CD4-positive, alpha-beta T cell (primary cell): Measurements from ENCODE around the gene ZNF385D. TPM values are rescaled to one million over a fixed set of nuclear protein-coding genes. Genes with fewer than 3 reads are reported as not detected.

ENCODE experiments used
- ATAC-seq: fragments of 200-7000 bp; cut with Tn5 transposase; one replicate; pipeline ENCODE4 v1.10.0; 2022; ENCODE audit warnings: mild to moderate bottlenecking; ENCODE audit not compliant: poor library complexity
- CTCF ChIA-PET: fragments of 350-600 bp; sonication (Branson Sonifier 250); formaldehyde crosslinking; loops from one replicate; lab custom pipeline; 2021; ENCODE audit warnings: antibody characterized with exemption, inconsistent platforms; lab: Charles Lee
- POLR2A ChIA-PET: fragments of 350-600 bp; sonication (Branson Sonifier 250); formaldehyde crosslinking; loops from one replicate; lab custom pipeline; 2021; ENCODE audit warnings: antibody characterized with exemption, inconsistent platforms; lab: Charles Lee
- DNase-seq, 14 experiments: peaks; one replicate each; pipeline ENCODE4 v3.0.0-alpha.2; 2013 to 2020; ENCODE audit warnings: mixed read lengths in 2 of 14
- H3K27ac ChIP-seq, 2 donors: one replicate each; pipeline versions ENCODE4 v1.5.1 to v1.7.0; 2013; ENCODE audit warnings: low read length in 2 of 2, low read depth in 1 of 2, mild to moderate bottlenecking in 1 of 2
- H3K27me3 ChIP-seq, 2 experiments: 1 replicate in 1 of 2; 2 replicates in 1 of 2; pipeline versions ENCODE4 v1.6.1 to v1.7.0; 2013; ENCODE audit warnings: low read length in 2 of 2, control low read depth in 1 of 2, mild to moderate bottlenecking in 1 of 2, moderate library complexity in 1 of 2; ENCODE audit not compliant: insufficient read depth in 2 of 2, control insufficient read depth in 1 of 2
- H3K36me3 ChIP-seq: one replicate; pipeline ENCODE4 v1.6.1; 2013; ENCODE audit warnings: low read length, control low read depth; ENCODE audit not compliant: insufficient read depth
- H3K4me1 ChIP-seq: one replicate; pipeline ENCODE4 v1.6.1; 2013; ENCODE audit warnings: low read length, control low read depth; ENCODE audit not compliant: insufficient read depth
- H3K4me3 ChIP-seq: one replicate; pipeline ENCODE4 v1.5.1; 2013; ENCODE audit warnings: mild to moderate bottlenecking, low read length, moderate library complexity
- H3K9me3 ChIP-seq, 2 experiments: 1 replicate in 1 of 2; 2 replicates in 1 of 2; pipeline versions ENCODE4 v1.6.1 to v1.7.0; 2013; ENCODE audit warnings: low read length in 2 of 2, mild to moderate bottlenecking in 2 of 2, control low read depth in 1 of 2, moderate library complexity in 1 of 2; ENCODE audit not compliant: control insufficient read depth in 1 of 2, insufficient read depth in 1 of 2
- H3K27ac Mint-ChIP-seq: one replicate; pipeline ENCODE4 v1.8.0; 2020; ENCODE audit warnings: mixed read lengths
- H3K27me3 Mint-ChIP-seq: one replicate; pipeline ENCODE4 v1.8.0; 2021; ENCODE audit warnings: mixed read lengths
- H3K36me3 Mint-ChIP-seq: one replicate; pipeline ENCODE4 v1.8.0; 2021; ENCODE audit warnings: low read depth, mixed read lengths
- H3K4me1 Mint-ChIP-seq: one replicate; pipeline ENCODE4 v1.8.0; 2021; ENCODE audit warnings: low read depth, mixed read lengths
- H3K4me3 Mint-ChIP-seq: one replicate; pipeline ENCODE4 v1.8.0; 2020; ENCODE audit warnings: mild to moderate bottlenecking, mixed read lengths
- H3K9me3 Mint-ChIP-seq: one replicate; pipeline ENCODE4 v1.8.0; 2020; ENCODE audit warnings: mixed read lengths
- CTCF ChIP-seq: fragments of 200-600 bp; IDR thresholded peaks from one replicate; pipeline ENCODE4 v1.8.0; 2022; ENCODE audit warnings: antibody characterized with exemption, mild to moderate bottlenecking
- intact Hi-C, 2 experiments: fragments of 100-400 bp; cut with DNase I in 1 of 2; cut with micrococcal nuclease in 1 of 2; formaldehyde crosslinking; loops; one replicate each; pipeline versions ENCODE4 v1.15.1 to v1.9.0; 2023 to 2025; cut with DNase I, micrococcal nuclease
- total RNA-seq, 174 experiments: library from RNA in 2 of 174; stranded (reverse) in 2 of 174; gene quantifications; one replicate each; pipeline ENCODE4 v1.2.3 and lab custom pipeline; 2021 to 2026

ZNF385D gene
- total RNA-seq, 2 experiments from 2014 or later = not detected

DNA sequence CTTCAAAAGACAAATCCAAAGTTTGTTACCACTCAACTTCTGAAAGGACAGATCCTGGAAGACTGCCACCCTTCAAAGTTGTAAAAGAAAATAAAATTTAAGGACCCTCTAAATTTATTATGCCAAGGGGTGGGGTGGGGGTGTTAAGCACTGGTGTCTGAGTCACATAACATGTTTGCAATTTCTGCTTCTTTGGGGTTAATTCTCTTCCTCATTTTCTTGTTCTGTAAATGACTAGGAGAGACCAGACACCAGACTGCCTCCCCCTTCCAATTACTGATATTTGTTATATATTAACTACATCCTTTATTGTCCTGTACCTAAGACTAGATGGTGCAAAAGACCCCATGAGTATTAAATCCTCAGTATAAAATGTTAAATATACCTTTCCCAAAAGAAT, 242.8 kb downstream of the ZNF385D start:
- no peaks in the 10 kb centered on the region for H3K27me3 ChIP-seq
- POLR2A ChIA-PET = no interaction called here
- Mint-ChIP-seq H3K4me3 (no peak overlapping the region), H3K27ac (no peak overlapping the region), H3K4me1 (no peaks in the 10 kb centered on the region), H3K9me3 (peaks cover 16% of the 10 kb centered on the region), H3K27me3 (no peaks in the 10 kb centered on the region), H3K36me3 (no peaks in the 10 kb centered on the region)
- CTCF ChIA-PET = no interaction called here
- H3K4me1 ChIP-seq = no peaks in the 10 kb centered on the region
- DNase-seq (peak in 1 of 14 experiments; percentile 9), ATAC-seq (no peak)
- no peaks in the 10 kb centered on the region for H3K36me3 ChIP-seq
- no peak for TF ChIP-seq CTCF
- intact Hi-C loops = no loop called here
- H3K4me3 ChIP-seq = no peak overlapping the region
- H3K27ac ChIP-seq = no peak overlapping the region
- H3K9me3 ChIP-seq = no peaks in the 10 kb centered on the region

- Mint-ChIP-seq H3K4me3 (no peak overlapping the region), H3K27ac (no peak overlapping the region), H3K4me1 (no peaks in the 10 kb centered on the region), H3K36me3 (no peaks in the 10 kb centered on the region), H3K9me3 (peaks cover 14% of the 10 kb centered on the region), H3K27me3 (no peaks in the 10 kb centered on the region)
- peaks cover 0 to under 1% of the 10 kb centered on the region in 2 experiments for H3K9me3 ChIP-seq
- ChIA-PET POLR2A (no interaction called here), CTCF (no interaction called here)
- intact Hi-C loops = no loop called here
- no peak overlapping the region for H3K4me3 ChIP-seq
- no peak for TF ChIP-seq CTCF
- H3K27me3 ChIP-seq = no peaks in the 10 kb centered on the region
- ATAC-seq (no peak), DNase-seq (no peak)
- H3K36me3 ChIP-seq = no peaks in the 10 kb centered on the region
- no peaks in the 10 kb centered on the region for H3K4me1 ChIP-seq
- no peak overlapping the region for H3K27ac ChIP-seq
Measured at GRCh38 chr3:21505711-21506460, 245.1 kb downstream of the ZNF385D start.

DNA sequence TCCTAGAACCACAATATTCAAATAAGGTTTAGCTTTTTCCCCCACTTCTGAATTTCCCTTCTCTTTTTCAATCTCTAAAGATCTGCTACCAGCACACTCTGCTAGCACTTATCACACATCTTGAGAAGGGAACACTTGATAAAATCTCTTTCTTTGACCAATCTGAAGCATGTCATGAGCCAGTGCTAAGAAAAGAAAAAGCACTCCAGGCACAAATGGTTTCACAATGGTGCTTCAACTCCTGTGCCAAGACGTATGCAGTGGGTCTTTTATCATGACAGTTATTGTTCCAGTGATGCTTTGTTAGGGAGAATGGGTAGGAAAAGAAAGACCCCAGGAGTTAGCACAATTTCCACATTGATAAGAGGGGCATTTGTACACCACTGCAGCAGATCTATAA, 248.4 kb downstream of the ZNF385D start:
- H3K27me3 Mint-ChIP-seq = no peaks in the 10 kb centered on the region
- TF ChIP-seq CTCF = no peak
- no peak for ATAC-seq
- Histone ChIP-seq H3K27me3 (no peaks in the 10 kb centered on the region), H3K27ac (no peak overlapping the region), H3K36me3 (no peaks in the 10 kb centered on the region), H3K4me1 (no peaks in the 10 kb centered on the region), H3K9me3 (peaks cover 0 to 4% of the 10 kb centered on the region in 2 experiments), H3K4me3 (no peak overlapping the region)
- H3K36me3 Mint-ChIP-seq = no peaks in the 10 kb centered on the region
- DNase-seq = no peak
- ChIA-PET POLR2A (no interaction called here), CTCF (no interaction called here)
- no peak overlapping the region for H3K27ac Mint-ChIP-seq
- H3K4me3 Mint-ChIP-seq = no peak overlapping the region
- no peaks in the 10 kb centered on the region for H3K4me1 Mint-ChIP-seq
- peaks cover 10% of the 10 kb centered on the region for H3K9me3 Mint-ChIP-seq
- intact Hi-C loops = no loop called here
